ENCODE measurements around the gene NPBWR2.

DNA sequence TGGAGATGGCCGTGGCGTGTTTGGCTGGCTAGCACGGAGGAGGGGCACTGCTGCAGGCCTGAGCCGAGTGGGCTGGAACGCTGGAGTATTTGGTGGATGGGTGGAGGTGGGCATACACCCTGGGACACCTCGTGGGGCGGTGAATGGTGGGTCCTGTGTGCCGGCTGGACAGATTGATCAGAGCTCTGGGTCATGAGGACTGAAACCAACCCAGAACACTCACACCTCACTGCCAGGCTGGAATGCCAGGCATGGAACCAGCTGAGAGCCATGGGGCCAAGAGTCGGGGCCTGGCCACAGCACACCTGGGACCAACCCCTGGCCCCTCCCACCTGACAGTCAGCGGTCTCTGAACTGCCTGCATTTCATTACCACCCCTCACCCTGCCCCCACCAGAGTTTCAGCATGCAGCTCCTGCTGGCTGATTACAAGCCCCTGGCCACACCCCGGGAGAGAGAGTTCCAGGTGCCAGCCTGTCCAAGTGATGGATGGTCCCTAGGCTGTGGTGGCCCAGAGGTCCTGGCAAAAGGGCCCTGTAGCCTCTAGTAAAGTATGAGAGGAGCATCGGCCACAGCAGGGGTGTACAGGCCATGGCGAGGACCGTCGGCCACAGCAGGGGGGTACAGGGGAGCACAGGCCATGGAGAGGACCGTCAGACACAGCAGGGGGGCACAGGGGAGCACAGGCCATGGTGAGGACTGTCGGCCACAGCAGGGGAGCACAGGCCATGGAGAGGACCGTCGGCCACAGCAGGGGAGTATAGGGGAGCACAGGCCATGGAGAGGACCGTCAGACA is 3.3 kb downstream of the NPBWR2 start:
- TF ChIP-seq, protein P1, sequence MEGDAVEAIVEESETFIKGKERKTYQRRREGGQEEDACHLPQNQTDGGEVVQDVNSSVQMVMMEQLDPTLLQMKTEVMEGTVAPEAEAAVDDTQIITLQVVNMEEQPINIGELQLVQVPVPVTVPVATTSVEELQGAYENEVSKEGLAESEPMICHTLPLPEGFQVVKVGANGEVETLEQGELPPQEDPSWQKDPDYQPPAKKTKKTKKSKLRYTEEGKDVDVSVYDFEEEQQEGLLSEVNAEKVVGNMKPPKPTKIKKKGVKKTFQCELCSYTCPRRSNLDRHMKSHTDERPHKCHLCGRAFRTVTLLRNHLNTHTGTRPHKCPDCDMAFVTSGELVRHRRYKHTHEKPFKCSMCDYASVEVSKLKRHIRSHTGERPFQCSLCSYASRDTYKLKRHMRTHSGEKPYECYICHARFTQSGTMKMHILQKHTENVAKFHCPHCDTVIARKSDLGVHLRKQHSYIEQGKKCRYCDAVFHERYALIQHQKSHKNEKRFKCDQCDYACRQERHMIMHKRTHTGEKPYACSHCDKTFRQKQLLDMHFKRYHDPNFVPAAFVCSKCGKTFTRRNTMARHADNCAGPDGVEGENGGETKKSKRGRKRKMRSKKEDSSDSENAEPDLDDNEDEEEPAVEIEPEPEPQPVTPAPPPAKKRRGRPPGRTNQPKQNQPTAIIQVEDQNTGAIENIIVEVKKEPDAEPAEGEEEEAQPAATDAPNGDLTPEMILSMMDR (IDR thresholded peaks at IDR 0.05; ENCODE audit: low read length), result no peak
- no peak for TF ChIP-seq EZH2 (optimal IDR thresholded peaks at IDR 0.05; ENCODE audit: low read depth, low read length)

Data from MM.1S (cell line).